Measurements from ENCODE around the gene SOHLH2.

SOHLH2 gene

GRCh38 chr13:36183901-36184300 lies 30.5 kb downstream of the SOHLH2 start:
- no peak for DNase-seq

DNA sequence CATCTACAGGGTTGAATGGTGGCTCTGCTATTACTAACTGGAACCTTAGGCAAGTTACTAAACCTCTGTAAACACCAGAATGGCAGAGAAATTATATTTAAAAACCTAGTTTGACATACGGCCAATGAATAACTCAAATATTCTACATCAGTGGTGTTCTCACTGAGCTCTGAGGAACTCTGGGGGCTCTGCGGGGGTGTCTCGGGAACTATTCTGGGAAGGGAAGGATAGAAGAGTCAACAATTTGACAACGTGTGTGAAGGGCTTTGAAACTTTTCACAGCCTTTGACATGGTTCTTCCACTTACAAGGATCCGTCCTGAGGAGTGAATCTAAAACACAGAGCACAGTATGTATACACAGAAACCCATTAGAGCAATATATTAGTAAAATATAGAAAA lies 38.7 kb downstream of the SOHLH2 start:
- no peak for DNase-seq

DNA sequence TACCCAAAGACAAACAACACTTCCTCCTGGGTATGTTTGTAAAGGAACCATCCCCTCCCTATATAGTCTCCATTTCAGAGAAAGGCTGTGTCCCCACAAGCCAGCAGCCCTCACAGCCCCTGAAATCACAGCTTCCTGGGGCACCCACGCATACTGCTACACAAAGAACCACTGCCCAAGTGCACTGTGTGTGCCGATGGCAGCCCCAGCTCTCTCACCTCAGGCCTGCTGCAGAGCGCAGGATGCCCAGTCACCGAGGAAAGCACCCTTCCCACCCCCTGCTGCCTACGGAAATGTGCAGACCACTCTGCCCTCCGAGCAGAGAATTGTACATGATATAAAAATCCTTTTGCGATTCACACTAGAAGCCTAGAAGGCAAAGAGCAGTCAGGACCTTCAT lies 39.4 kb downstream of the SOHLH2 start:
- no peak for DNase-seq

DNA sequence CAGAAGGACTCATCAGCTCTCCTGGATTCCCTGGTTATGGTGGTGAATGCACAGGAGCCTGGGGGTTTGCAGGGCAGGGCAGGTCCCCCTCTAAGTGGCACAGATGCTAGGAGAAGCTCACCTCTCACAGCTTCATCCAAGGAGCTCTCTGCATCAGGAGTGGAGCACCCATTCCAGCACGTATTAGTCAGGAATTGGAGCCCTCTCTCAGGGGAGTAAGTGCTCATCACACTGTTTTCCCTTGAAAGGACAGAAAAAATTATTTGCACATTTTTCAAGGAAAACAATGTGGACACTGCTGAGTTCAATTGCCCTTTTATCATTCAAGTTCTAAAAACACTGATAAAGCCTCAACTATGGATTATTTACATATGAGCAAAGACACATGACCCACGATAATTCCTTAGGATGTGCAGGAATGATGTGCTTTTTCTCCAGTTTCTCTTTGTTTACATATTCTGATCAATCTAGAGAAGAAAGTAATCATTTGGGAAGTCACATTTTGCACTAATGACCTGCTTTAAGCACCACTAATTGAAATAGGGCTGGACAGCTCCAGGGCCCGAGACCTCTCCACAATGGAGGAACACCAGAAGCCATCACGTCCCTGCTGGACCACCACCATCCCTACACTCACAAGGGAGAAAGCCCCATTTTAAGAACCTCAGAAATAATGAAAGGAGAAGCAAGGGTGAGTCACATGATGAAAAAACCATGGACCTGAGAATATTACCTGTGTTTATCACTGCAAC lies 40.6 kb downstream of the SOHLH2 start:
- no peak for DNase-seq

GRCh38 chr13:36166046-36166445 lies 48.3 kb downstream of the SOHLH2 start:
- DNase-seq = no peak

- no peak for DNase-seq
These were observed 50.5 kb downstream of the SOHLH2 start for GRCh38 chr13:36163809-36164308.

GRCh38 chr13:36163286-36163685 lies 51.1 kb downstream of the SOHLH2 start:
- DNase-seq = no peak

GRCh38 chr13:36160297-36160696 lies 54.1 kb downstream of the SOHLH2 start:
- DNase-seq = no peak

DNA sequence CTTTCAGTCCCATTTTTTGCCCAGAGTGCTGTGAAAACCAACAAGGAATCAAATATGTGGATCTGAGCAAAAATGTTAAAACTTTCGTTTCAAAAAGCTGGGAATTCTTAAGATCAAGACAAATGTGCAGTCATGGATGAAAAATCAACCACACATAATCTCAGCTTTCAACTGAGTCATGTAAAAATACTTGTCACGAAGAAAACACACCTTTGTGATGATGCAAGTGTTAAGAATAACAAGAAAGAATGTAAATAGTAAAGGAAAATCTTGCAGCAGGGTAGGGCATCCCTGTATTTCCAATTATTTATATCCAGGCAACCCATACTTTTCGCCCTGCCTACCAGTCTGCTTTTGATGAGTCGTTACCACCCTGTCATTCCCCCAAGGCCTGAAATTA lies 55.7 kb downstream of the SOHLH2 start:
- no peak for DNase-seq

DNA sequence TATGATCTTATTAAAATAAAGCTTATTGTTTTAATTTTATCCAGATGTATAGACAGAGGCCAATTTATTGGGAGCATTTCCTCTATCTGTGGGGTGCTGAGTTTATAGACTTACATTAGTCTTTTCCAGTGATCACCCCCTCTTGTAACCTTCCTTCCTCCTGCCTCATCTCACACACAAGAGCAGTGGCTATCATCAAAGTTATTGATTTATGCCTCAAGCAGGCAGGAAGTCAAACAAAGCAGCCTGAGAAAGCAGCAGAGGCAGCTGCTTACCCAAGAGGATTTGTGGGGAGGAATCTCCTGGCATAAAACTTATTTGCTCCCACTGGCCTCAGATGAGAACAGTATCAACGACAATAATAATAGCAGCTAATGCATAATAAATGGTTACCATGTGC lies 56.9 kb downstream of the SOHLH2 start:
- no peak for DNase-seq

DNA sequence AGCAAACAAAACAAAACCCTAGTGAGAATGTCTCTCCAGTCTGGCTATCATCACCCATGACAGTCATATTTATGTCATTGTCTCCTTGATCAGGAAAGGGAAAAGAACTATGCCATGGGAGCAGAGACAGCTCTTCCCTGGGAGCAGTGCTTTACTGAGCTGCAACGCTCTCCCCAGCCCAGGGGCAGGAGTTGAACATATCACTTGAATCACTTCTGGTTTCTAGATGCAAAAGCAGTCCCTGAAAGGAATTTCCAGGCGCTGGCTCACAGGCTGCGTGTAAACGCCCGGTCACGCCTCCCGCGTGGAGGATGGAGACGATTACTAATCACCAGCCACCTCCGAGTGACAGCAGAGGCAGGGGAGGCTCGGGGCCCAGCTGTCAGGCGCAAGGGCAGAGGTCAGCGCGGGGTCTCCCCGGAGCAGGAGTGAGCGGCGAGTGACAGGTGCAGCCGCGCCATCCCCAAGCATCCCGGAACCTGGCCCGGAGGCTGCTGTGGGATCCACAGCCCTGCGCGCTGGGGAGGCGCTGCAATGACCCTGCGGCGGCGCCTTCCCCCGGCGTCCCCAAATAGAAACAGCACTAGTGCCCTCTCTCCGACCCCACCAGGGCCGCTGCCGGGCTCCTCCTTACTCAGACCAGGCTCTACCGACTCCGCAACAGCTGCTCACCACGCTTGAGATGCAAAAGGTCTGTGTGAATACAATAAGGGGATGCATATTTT lies 59.6 kb downstream of the SOHLH2 start:
- DNase-seq = no peak

GRCh38 chr13:36151591-36151990 lies 62.8 kb downstream of the SOHLH2 start:
- no peak for DNase-seq

- no peak for DNase-seq
These were observed 65.9 kb downstream of the SOHLH2 start for GRCh38 chr13:36148446-36148845.

GRCh38 chr13:36147330-36147729 lies 67.0 kb downstream of the SOHLH2 start:
- no peak for DNase-seq

DNA sequence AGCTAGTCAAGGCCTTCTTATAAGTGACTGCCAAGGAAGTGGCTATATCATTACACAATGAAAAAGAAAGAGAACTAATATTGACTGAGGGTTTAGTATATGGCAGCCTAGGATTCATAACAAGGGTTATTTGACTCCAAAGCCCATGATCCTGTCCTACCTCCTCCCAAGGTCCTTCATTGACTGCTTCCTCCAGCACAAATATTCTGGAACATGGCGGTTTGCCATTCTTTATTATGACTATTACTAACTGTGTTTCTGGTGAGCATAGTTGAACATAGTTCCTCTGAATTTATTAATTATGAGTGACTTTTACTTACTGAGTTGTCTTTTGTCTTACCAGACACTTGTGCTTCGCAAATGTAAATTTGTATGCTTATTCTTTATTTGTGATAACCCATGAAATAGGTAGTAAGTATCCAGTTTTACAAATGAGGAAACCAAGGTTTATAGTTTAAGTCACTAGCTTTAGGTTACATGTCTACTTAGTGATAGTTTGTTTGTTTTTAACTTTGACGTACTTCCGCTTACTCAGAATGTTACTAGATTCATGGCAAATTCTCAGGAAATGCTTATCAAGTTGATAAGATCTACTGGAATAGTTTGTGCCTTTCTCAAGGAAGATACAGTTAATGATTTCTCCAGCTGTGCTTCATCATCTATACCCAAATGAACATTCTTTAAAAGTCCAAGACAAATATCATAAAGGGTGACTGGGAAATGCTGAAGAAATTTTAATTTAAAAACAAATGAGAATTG lies 67.7 kb downstream of the SOHLH2 start:
- no peak for DNase-seq

- DNase-seq = no peak
These were observed 70.6 kb downstream of the SOHLH2 start for GRCh38 chr13:36143738-36144137.

DNA sequence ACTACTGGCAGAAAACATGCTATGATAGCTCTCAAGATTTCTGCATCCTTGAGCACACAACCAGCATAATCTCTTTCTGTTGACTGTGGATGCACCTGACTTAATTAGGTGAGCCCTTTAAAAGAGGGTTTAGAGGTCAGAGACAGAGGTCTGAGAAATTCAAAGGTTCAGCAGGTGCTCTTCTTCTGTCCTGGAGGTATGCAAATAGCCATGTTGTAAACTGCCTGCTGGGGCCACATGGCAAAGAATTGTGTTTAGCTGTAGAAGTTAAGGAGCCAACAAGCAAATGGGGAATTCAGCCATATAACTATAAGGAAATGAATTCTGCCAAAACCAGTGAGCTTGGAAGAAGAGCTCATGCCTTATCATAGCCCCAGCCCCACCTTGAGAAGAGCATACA lies 71.6 kb downstream of the SOHLH2 start:
- DNase-seq = no peak

- DNase-seq = no peak
These were observed 78.5 kb downstream of the SOHLH2 start for GRCh38 chr13:36135876-36136275.

- no peak for DNase-seq
These were observed 79.7 kb downstream of the SOHLH2 start for GRCh38 chr13:36134632-36135031.

- DNase-seq = no peak
These were observed 80.3 kb downstream of the SOHLH2 start for GRCh38 chr13:36133950-36134626.

- DNase-seq = no peak
These were observed 82.0 kb downstream of the SOHLH2 start for GRCh38 chr13:36132376-36132775.

- DNase-seq = no peak
These were observed 82.4 kb downstream of the SOHLH2 start for GRCh38 chr13:36131931-36132297.

Data from SIG-M5 (cell line).